ENCODE measurements around the gene SEPTIN5. TPM values are rescaled to one million over a fixed set of nuclear protein-coding genes. Genes with fewer than 3 reads are reported as not detected.

The SEPTIN5 gene
- total and polyA plus RNA-seq, 12 donors, result 3.7 to 73.4 (median 14.9) TPM

DNA sequence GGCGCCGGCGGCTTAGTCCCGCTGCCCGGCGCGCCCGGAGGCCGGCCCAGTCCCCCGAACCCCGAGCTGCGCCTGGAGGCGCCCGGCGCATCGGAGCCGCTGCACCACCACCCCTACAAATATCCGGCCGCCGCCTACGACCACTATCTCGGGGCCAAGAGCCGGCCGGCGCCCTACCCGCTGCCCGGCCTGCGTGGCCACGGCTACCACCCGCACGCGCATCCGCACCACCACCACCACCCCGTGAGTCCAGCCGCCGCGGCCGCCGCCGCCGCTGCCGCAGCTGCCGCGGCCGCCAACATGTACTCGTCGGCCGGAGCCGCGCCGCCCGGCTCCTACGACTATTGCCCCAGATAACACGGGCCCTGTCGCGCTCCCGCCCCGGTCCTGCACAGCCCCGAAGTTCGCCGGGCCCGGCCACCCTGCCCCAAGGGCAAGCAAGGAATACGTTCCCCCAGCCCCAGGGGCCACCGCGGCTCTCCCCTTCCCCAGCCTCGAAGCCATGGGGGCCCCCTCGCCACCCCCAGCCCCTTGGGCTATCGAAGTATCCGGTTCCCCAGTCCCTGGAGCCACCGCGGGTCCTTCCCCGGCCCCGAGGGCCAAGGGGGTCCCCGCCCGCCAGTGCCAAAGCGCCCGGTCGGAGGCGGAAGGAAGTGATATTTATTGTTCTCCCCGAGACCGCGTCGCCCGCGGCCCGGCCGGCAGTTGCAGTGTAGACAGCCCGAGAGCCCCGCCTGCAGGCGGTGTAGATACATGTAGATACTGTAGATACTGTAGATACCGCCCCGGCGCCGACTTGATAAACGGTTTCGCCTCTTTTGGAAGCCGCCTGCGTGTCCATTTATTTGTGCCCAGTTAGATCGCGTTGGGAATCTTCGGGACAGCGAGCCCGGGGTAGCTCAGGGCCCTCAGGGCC lies 52.5 kb downstream of the SEPTIN5 start:
- intact Hi-C loops (cut with DNase I), result no loop called here
- Histone ChIP-seq H3K4me1 (replicated peaks in 1 of 2) (peaks cover 6 to 11% of the 10 kb centered on the region in 2 donors), H3K36me3 (replicated peaks in 1 of 2) (no peaks in the 10 kb centered on the region), H3K9me3 (replicated peaks in 1 of 3) (no peaks in the 10 kb centered on the region), H3K4me3 (peak overlapping the region in 1 of 4 donors; percentile 54), H3K27me3 (peaks cover 80% of the 10 kb centered on the region), H3K27ac (no peak overlapping the region)
- 8 to 35% (median 15%) methylated on average over 27 to 103 of the region's 103 CpGs for WGBS, 4 donors
- TF ChIP-seq CTCF (IDR thresholded peaks at IDR 0.05) (peak in 1 of 6 experiments; percentile 8), POLR2A (IDR thresholded peaks at IDR 0.05) (no peak)
- peak in 3 of 7 donors; percentile 32 to 42 (median 38) for DNase-seq

GRCh38 chr22:19767427-19768341 lies 53.4 kb downstream of the SEPTIN5 start:
- Histone ChIP-seq H3K9me3 (replicated peaks in 1 of 3) (no peaks in the 10 kb centered on the region), H3K4me1 (replicated peaks in 1 of 2) (peaks cover 6 to 11% of the 10 kb centered on the region in 2 donors), H3K36me3 (replicated peaks in 1 of 2) (no peaks in the 10 kb centered on the region), H3K27ac (no peak overlapping the region), H3K27me3 (peaks cover 71% of the 10 kb centered on the region), H3K4me3 (no peak overlapping the region)
- no peak for TF ChIP-seq POLR2A (IDR thresholded peaks at IDR 0.05)
- no peak for TF ChIP-seq CTCF (IDR thresholded peaks at IDR 0.05)
- intact Hi-C loops (cut with DNase I), result no loop called here
- peak in 4 of 7 donors; percentile 33 to 45 (median 43) for DNase-seq
- 56 to 72% (median 57%) methylated on average over 28 to 35 of the region's 35 CpGs for WGBS, 4 donors

DNA sequence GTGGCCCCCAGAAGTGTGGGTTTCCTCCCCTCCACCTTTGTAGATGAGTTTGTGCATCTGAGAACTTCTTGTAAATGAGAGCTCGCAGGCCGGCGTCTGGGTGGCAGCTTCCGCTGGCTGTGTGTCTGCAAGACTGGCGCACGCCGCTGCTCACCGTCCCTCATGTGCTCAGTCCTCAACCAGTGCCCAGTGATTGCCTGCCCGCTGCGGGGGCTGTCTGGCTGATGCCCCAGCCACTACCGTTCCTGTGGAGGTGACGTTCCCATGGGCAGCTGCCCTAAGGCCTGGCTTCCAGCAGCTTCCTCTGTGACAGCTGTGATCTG lies 55.1 kb downstream of the SEPTIN5 start:
- intact Hi-C loops (cut with DNase I), result no loop called here

More for the DNA sequence above, 55.1 kb downstream of the SEPTIN5 start:
- Histone ChIP-seq H3K4me1 (replicated peaks in 1 of 2) (peaks cover 6 to 11% of the 10 kb centered on the region in 2 donors), H3K27ac (no peak overlapping the region), H3K27me3 (peaks cover 60% of the 10 kb centered on the region), H3K36me3 (replicated peaks in 1 of 2) (no peaks in the 10 kb centered on the region), H3K4me3 (no peak overlapping the region), H3K9me3 (replicated peaks in 1 of 3) (no peaks in the 10 kb centered on the region)
- DNase-seq, result no peak
- TF ChIP-seq CTCF (IDR thresholded peaks at IDR 0.05) (no peak), POLR2A (IDR thresholded peaks at IDR 0.05) (no peak)
- WGBS, 4 donors, result 93 to 99% (median 95%) methylated on average over 4 to 12 of the region's 12 CpGs; no CpG with 5 or more reads in 1 of the 4 donors
